Measurements from ENCODE around the gene NAPB. TPM values are rescaled to one million over a fixed set of nuclear protein-coding genes. Genes with fewer than 3 reads are reported as not detected.
A peak's percentile ranks its signal among the peaks of the same experiment; 100 is the strongest.

NAPB gene
- total and polyA plus RNA-seq, 10 of the 15 experiments (the other 5 are each of a cell fraction or from before 2014, with no cell fraction given) = 2.1 to 15.9 (median 7.2) TPM

DNA sequence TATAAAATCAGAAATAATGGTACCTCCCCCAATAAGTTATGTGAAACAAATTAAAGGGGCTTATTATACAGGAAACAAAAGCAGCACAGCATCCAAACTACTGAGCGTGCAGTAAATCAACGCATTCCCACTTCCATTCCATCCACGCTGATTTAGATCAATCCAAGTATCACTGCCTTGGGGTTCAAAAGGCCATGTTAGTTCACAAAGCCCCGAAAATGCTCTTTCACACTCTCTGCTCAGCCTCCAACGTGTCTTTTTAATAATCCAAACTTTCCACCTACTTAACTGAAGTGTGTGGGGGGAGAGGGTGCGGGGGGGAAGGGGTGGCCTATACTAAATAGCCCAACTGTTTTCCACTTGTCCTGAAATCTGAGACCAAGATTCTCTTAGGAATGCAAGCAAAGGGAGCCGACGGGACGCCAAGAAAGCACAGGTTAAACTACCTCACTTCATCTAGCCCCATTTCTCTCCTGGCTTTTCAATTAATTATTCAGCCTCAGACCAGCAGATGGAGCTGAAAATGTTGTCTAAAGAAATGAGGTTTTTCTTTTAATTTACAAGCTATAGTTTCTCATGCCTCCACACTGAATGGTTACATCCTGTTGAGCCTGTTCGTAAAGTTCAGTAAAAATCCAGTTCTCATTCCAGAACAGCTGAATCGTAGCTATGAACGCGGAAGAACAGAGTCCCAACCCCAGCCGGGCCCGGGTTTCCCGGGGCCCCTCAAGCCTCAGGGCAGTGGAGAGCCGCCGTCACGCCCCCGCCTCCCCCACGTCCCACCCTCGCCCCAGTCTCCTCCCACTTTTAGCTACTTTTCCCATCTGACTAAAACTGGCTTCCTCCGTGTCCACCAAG lies 71.7 kb downstream of the NAPB start (continued):
- TF ChIP-seq, protein P1, sequence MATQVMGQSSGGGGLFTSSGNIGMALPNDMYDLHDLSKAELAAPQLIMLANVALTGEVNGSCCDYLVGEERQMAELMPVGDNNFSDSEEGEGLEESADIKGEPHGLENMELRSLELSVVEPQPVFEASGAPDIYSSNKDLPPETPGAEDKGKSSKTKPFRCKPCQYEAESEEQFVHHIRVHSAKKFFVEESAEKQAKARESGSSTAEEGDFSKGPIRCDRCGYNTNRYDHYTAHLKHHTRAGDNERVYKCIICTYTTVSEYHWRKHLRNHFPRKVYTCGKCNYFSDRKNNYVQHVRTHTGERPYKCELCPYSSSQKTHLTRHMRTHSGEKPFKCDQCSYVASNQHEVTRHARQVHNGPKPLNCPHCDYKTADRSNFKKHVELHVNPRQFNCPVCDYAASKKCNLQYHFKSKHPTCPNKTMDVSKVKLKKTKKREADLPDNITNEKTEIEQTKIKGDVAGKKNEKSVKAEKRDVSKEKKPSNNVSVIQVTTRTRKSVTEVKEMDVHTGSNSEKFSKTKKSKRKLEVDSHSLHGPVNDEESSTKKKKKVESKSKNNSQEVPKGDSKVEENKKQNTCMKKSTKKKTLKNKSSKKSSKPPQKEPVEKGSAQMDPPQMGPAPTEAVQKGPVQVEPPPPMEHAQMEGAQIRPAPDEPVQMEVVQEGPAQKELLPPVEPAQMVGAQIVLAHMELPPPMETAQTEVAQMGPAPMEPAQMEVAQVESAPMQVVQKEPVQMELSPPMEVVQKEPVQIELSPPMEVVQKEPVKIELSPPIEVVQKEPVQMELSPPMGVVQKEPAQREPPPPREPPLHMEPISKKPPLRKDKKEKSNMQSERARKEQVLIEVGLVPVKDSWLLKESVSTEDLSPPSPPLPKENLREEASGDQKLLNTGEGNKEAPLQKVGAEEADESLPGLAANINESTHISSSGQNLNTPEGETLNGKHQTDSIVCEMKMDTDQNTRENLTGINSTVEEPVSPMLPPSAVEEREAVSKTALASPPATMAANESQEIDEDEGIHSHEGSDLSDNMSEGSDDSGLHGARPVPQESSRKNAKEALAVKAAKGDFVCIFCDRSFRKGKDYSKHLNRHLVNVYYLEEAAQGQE (IDR thresholded peaks at IDR 0.05; ENCODE audit: low read depth, low read length) = no peak
- TF ChIP-seq TCF7 (IDR thresholded peaks at IDR 0.05; ENCODE audit: borderline replicate concordance) (no peak), CBX5 (IDR thresholded peaks at IDR 0.05; ENCODE audit: low read depth) (no peak), HDAC6 (IDR thresholded peaks at IDR 0.05; ENCODE audit: unreplicated experiment) (no peak), JUND (IDR thresholded peaks at IDR 0.05; ENCODE audit: low read depth, low read length) (no peak), FOXK2 (IDR thresholded peaks at IDR 0.05) (no peak), PBX3 (IDR thresholded peaks at IDR 0.05; ENCODE audit: insufficient replicate concordance, low read depth, low read length) (no peak), NFYB (IDR thresholded peaks at IDR 0.05; ENCODE audit: insufficient read depth, low read depth, low read length) (no peak), RAD21 (IDR thresholded peaks at IDR 0.05; ENCODE audit: insufficient read depth, low read depth, low read length) (peak; percentile 37), BCL11A (IDR thresholded peaks at IDR 0.05; ENCODE audit: low read depth, low read length) (no peak), NFXL1 (IDR thresholded peaks at IDR 0.05; ENCODE audit: borderline replicate concordance) (no peak), ZNF384 (IDR thresholded peaks at IDR 0.05; ENCODE audit: borderline replicate concordance, low read depth, low read length) (no peak), ASH2L (IDR thresholded peaks at IDR 0.05; ENCODE audit: borderline replicate concordance, low read depth) (0 out of 2 replicates have a peak, but pooled peaks have one; percentile 40), RUNX3 (IDR thresholded peaks at IDR 0.05; ENCODE audit: low read length) (peak; percentile 12; the same call in 1 of the 2 replicates), SMARCA5 (IDR thresholded peaks at IDR 0.05) (no peak; the same call in 1 of the 2 replicates), IRF4 (IDR thresholded peaks at IDR 0.05; ENCODE audit: low read depth, low read length) (no peak), MEF2A (IDR thresholded peaks at IDR 0.05; ENCODE audit: insufficient read depth, low read depth, low read length) (0 out of 2 replicates have a peak, but pooled peaks have one; percentile 4), PAX5 (IDR thresholded peaks at IDR 0.05; ENCODE audit: borderline replicate concordance, low read depth, low read length) (no peak)
- TF ChIP-seq, protein P2, sequence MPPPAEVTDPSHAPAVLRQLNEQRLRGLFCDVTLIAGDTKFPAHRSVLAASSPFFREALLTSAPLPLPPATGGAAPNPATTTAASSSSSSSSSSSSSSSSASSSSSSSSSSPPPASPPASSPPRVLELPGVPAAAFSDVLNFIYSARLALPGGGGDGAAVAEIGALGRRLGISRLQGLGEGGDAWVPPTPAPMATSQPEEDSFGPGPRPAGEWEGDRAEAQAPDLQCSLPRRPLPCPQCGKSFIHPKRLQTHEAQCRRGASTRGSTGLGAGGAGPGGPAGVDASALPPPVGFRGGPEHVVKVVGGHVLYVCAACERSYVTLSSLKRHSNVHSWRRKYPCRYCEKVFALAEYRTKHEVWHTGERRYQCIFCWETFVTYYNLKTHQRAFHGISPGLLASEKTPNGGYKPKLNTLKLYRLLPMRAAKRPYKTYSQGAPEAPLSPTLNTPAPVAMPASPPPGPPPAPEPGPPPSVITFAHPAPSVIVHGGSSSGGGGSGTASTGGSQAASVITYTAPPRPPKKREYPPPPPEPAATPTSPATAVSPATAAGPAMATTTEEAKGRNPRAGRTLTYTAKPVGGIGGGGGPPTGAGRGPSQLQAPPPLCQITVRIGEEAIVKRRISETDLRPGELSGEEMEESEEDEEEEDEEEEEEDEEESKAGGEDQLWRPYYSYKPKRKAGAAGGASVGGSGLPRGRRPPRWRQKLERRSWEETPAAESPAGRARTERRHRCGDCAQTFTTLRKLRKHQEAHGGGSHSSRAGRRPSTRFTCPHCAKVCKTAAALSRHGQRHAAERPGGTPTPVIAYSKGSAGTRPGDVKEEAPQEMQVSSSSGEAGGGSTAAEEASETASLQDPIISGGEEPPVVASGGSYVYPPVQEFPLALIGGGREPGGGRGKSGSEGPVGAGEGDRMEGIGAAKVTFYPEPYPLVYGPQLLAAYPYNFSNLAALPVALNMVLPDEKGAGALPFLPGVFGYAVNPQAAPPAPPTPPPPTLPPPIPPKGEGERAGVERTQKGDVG (CRISPR knock-in tag; IDR thresholded peaks at IDR 0.05) = no peak
- TF ChIP-seq, protein P3, sequence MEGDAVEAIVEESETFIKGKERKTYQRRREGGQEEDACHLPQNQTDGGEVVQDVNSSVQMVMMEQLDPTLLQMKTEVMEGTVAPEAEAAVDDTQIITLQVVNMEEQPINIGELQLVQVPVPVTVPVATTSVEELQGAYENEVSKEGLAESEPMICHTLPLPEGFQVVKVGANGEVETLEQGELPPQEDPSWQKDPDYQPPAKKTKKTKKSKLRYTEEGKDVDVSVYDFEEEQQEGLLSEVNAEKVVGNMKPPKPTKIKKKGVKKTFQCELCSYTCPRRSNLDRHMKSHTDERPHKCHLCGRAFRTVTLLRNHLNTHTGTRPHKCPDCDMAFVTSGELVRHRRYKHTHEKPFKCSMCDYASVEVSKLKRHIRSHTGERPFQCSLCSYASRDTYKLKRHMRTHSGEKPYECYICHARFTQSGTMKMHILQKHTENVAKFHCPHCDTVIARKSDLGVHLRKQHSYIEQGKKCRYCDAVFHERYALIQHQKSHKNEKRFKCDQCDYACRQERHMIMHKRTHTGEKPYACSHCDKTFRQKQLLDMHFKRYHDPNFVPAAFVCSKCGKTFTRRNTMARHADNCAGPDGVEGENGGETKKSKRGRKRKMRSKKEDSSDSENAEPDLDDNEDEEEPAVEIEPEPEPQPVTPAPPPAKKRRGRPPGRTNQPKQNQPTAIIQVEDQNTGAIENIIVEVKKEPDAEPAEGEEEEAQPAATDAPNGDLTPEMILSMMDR (IDR thresholded peaks at IDR 0.05 in 2 of 3, conservative IDR thresholded peaks at IDR 0.05 in 1 of 3; ENCODE audit: control insufficient read depth in 2 of 3, extremely low read depth in 1 of 3, insufficient read depth in 1 of 3, low read depth in 3 of 3, low read length in 3 of 3) = peak; percentile 32 to 56 (median 50); a peak in 4 of 6 replicates

All from GM12878 (cell line).